ENCODE measurements around the gene KCTD15. TPM values are rescaled to one million over a fixed set of nuclear protein-coding genes. Genes with fewer than 3 reads are reported as not detected.

The KCTD15 gene
- total RNA-seq, 1 donor from 2014 or later = 11.0 TPM

DNA sequence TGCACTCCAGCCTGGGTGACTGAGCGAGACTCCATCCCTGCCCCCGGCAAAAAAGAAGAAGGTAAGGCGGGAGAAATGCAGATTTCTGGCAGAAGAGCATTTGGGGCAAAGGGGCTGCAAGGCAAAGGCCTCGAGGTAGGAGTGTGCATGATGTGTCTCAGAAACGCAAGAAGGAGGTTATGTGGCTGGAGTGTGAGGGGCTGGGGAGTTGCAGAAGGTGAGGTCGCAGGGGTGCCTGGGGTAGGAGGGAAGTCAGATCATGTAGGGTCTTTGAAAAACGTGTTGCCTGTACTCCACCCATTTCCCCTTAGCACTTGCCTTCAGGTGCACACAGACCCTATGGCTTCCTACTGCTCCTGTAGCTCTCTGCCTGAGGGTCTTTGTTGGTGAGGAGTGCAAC is 29.9 kb downstream of the KCTD15 start:
- ATAC-seq (ENCODE audit: poor library complexity) (no peak), DNase-seq (no peak)
- intact Hi-C loops (cut with DNase I) = no loop called here

DNA sequence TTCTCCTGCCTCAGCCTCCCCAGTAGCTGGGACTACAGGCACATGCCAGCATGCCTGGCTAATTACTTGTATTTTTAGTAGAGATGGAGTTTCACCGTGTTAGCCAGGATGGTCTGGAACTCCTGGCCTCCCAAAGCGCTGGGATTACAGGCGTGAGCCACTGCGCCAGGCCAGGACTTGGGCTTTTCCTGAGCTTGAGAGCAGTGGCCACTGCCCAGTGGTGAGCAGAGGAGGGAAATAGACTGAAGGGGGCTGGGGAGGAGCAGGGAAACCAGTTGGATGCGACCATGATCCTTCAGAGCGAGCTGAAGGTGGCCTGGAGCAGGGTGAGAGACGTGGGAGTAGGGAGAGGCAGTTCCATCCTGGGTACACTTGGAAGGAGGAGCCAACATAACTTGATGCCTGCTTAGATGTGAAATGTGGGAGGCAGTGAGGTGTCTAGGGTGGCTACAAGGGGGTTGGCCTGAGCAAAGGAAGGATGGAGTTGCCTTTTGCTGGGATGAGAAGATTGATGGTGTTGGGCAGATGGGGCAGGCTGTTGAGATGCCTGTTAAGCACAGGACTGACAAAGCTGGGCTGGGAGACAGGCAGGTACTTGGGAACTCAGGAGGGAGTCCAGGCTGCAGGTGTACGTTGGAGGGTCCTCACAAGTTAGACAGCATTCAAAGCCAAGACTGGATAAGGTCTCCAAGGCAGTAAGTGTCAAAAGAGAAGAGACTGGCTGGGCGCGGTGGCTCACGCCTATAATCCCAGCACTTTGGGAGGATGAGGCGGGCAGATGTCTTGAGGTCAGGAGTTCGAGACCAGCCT is 31.8 kb downstream of the KCTD15 start:
- ATAC-seq (ENCODE audit: poor library complexity) (no peak), DNase-seq (no peak)
- intact Hi-C loops (cut with DNase I) = no loop called here

DNA sequence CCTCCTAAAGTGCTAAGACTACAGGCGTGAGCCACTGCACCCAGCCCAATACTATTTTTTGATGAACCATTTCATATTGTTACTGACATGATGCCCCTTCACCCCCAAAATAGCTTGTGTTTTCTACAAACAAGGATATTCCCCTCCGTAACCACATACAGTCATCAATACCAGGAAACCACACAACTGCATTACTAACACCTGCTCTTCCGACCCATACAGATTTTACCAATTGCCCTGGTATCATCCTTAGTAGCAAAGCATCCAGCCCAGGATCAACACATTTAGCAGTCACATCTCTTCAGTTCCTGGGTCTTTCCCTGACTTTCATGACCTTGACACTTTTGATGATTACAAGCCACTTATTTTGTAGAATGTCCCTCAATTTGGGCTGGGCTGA is 33.6 kb downstream of the KCTD15 start:
- no peak for ATAC-seq (ENCODE audit: poor library complexity)
- DNase-seq = no peak
- intact Hi-C loops (cut with DNase I) = no loop called here

DNA sequence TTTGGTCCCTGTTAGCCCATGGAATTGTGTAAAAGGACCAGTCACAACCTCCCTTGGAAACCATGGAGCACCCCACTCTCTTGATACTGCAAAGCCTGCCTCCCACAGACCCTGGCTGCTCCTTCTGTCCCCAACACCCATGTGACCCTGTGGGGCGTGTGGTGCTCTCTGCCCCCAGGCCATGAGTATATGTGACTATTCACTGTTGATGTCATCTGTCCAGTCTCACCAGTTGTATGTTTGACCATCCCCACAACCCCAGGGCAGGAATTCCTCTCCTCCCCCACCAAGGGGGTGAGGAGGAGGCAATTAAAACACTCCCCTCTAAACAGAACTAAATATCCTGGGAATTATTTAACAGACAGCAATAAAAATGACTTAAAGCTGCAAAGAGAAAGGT is 35.2 kb downstream of the KCTD15 start:
- ATAC-seq (ENCODE audit: poor library complexity) = no peak
- DNase-seq = no peak
- intact Hi-C loops (cut with DNase I) = no loop called here

DNA sequence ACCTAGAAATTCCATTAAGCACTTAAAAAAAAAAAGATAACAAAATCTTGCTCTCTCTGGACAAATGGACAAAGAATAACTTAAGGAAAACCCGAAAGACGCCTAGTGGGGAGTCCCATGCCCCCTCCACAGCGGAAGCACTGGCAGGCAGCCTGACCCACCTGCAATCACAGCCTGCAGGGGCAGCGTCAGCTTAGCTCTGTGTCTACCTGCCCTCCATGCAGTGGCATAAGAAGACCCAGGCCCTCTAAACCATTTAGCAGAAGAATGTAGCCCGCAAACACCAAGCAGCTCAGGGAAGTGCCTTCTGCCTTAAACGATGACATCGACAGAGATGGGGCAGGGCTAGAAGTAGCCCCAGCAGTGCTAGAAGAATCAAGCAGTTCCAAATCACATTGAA is 36.0 kb downstream of the KCTD15 start:
- no peak for DNase-seq
- no peak for ATAC-seq (ENCODE audit: poor library complexity)
- intact Hi-C loops (cut with DNase I) = no loop called here

DNA sequence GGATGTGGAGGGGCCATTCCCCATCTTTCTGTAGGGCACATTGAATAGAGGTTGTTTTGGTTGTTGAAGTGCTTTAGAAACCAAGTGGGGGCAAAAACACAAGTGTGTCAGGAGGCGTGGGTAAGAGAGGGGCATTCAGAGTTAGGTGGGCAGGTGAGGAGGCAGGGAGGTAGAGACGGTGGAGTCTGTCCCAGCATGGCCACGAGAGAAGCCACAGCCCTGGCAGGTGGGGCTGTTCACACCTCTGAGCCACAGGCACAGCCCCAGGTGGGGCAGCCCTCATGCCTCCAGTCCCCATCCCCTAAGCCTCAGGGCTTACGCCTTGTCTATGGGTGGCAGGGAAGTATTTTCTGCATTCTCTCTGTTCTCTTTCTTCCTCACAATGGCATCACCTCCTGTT is 43.7 kb downstream of the KCTD15 start:
- DNase-seq (no peak), ATAC-seq (ENCODE audit: poor library complexity) (no peak)
- intact Hi-C loops (cut with DNase I) = no loop called here

DNA sequence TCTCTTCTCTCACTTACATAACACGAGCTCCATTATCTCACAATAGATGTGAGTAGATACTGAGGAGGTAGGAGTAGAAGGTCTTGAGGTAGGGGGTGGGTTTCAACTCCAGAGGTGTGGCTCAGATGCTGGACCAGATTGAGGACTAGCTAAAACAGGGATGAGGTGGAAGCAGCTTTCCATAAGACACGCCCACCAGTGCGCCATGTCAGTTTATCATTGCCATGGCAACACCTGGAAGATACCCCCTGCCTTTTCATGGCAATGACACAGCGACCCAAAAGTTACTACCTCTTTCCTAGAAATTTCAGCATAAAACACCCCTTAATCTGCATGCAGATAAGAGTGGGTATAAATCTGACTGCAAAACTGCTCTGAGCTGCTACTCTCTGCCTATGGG is 44.1 kb downstream of the KCTD15 start:
- intact Hi-C loops (cut with DNase I) = no loop called here
- DNase-seq = no peak
- no peak for ATAC-seq (ENCODE audit: poor library complexity)

DNA sequence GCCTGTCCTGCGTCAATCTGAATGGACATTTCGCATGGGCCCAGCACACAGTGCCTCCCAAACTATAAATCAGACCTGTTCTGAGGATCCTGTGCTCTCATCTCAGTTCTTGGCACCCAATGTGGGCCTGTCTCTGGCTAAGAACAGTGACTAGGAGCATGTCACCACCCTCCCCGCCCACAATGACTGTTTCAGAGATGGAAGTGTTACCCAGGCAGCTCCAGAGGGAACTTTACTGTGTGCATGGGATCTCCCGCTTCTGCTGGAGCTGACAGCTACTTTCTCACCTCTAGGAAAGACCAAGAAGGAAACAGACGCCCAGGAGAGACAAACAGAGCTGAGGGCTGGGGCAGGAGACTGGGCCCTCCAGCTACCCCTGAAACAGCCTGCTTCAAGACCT is 45.0 kb downstream of the KCTD15 start:
- no peak for DNase-seq
- no peak for ATAC-seq (ENCODE audit: poor library complexity)
- intact Hi-C loops (cut with DNase I) = no loop called here

DNA sequence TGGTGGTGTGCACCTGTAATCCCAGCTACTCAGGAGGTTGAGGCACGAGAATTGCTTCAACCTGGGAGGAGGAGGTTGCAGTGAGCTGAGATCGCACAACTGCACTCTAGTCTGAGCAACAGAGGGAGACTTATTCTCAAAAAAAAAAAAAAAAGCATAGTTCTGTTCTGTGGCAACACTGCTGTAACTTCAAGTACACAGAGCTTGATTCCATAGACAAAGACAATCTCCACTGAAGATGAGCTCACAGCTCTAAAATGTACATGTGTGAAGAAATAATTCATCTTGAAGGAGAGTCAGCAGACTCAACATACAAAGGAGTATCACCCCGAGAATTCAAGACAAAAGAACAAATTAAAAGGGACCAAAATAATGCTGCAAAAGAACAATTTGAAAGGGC is 47.8 kb downstream of the KCTD15 start:
- no peak for ATAC-seq (ENCODE audit: poor library complexity)
- intact Hi-C loops (cut with DNase I) = no loop called here
- DNase-seq = no peak

DNA sequence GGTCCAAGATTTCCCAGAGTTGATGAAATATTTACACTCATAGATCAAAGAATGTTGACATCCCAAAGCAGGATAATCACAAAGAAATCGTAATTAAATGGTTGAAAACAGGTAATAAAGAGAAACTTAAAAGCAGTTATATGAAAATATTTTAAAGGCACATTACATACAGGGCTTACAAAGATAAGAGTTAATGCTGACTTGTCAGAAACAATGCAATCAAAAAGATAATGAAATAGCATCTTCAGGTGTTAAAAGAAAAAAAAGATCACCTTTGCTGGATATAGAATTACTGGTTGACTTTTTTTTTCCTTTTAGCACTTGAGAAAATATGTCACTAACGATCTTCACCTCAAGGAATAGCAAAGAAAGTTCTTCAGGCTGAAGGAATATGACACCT is 48.8 kb downstream of the KCTD15 start:
- no peak for ATAC-seq (ENCODE audit: poor library complexity)
- intact Hi-C loops (cut with DNase I) = no loop called here
- DNase-seq = no peak

DNA sequence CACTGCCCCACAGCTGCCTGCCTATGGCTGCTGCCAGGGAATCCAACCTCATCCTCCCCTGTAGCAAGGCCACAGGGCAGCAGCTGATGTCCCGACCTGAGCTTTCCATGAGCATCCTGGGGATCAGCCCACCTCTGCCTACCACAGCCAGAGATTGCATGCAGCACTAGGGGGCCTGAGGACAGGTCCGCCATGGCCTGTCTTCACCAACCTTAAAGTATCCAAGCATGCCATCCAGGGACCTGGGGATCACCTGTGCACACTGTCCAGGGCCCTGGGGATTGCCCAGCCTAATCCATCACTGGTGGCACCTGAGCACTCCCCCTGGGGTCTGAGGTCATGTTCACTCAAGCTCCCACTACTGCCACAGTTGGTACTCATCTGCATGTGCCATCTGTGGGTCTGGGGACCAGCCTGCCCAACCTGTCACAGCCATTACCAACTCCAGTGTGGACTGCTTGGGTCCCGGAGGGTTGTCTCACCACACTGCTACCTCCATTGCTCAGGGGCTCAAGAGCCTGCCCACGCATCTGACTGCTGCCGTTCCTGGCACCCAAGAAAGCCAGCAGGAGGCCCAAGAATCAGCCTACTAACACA is 53.0 kb downstream of the KCTD15 start:
- intact Hi-C loops (cut with DNase I) = no loop called here
- no peak for DNase-seq
- ATAC-seq (ENCODE audit: poor library complexity) = no peak

DNA sequence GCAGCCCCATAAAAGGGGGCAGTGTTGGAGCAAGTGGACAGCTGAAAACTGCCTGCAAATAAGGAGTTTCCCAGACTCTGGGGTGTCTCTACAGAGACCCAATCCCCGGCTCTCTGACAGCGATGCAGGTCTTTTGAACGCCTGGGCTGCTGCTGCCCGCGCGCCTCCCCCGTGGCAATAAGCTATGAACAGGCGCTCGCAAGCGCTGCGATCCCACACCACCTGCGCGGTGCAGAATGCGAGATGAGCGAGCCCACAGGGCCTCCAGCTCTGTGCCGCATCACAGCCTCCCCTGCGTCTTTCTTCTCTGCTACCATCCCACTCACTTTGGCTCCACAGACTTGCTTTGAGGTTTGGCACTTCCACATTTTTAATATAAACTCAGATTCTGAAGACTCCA is 62.3 kb downstream of the KCTD15 start:
- intact Hi-C loops (cut with DNase I) = no loop called here
- DNase-seq (no peak), ATAC-seq (ENCODE audit: poor library complexity) (no peak)

DNA sequence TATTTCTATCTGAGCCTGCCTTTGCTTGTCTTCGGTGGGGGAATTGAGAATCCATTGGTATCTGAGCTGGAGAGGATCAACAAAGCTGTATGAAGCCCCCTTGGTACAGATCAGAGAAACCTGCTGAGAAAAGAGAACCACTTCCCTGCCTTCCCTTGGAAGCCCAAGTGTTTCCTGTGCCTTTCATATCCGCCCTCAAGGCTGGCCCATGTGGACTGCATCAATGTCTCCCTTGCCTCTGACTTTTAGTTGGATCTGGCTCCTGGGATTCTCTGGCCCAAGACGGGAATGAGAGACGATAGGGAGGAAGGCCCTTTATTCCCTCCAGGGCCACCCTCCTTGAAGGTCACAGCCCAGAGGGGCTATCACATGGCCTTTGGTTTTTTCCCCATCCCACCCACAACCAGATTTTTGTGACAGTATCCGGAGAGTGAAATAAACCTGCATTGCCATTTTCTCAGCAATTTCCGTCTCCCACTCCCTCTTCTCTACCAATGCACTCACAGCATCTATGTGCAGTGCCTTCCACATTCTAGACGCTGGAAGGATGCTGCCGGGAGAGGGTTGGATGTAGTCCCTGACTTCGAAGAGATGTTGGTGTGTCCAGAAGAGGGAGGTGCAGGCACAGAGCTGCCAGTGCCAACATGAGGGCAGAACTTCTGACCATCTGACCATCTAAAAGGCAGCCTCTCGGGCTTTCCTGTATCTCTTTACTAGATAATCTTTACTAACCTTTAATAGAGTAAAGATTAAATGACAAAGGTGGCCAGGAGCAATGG is 63.8 kb downstream of the KCTD15 start:
- DNase-seq (no peak), ATAC-seq (ENCODE audit: poor library complexity) (no peak)
- intact Hi-C loops (cut with DNase I) = no loop called here

DNA sequence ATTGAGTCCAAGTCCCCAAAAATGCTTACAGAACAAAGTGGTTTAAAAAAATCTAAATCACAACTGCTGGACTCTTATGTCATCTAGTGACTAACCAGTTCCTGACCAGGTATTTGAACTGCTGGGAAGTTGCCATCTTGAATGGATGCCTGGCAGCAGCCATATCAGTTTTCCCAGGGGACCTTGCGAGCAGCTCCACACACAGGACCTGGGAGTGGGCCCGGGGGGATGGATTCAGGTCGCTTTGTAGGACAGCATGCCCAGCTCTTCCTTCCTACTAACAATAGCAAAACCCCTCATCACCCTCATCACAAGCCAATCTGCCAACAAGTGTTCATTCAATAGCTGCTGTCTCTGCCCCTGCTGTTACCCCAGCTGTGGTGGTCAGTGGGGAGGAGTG is 65.3 kb downstream of the KCTD15 start:
- no peak for ATAC-seq (ENCODE audit: poor library complexity)
- intact Hi-C loops (cut with DNase I) = no loop called here
- DNase-seq = no peak

DNA sequence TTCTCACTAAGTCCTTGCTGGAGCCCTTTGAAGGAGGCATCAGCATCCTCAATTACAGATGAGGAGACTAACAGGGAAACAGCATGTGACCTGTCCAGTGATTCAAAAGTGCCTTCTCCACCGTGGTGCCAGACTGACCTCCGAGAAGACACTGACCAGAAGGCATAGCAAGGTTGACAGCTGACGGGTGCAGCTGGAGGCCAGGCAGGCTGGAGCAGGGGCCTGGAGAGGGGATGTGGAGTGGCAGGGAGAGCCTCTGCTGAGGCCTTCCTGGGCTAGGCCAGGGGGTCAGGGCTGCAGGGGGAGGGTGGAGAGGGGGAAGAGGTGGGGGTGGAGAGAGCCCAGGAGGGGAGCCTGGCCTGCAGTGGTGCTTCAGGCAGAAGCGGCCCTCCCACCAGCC is 66.3 kb downstream of the KCTD15 start:
- ATAC-seq (ENCODE audit: poor library complexity) = peak; percentile 70
- intact Hi-C loops (cut with DNase I) = no loop called here
- no peak for DNase-seq

DNA sequence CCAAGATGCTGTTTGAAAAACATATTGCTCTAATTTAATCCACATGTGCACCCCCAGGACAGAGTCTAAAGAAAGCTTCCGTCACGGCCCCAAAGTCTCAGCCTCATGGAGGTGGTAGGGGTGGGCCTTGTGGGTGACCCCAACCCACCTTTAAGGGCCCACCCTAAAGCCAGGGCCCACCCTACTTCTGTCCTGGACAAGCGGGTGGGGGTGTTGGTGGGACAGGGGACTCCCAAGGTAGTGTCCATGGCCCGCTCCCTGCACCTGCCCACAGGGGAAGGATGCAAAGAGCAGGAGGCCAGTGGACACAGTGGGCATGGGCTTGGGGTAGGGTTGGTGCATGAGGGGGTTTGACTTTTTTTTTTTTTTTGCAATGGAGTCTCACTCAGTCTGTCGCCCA is 66.8 kb downstream of the KCTD15 start:
- ATAC-seq (ENCODE audit: poor library complexity) = no peak
- no peak for DNase-seq
- intact Hi-C loops (cut with DNase I) = no loop called here

DNA sequence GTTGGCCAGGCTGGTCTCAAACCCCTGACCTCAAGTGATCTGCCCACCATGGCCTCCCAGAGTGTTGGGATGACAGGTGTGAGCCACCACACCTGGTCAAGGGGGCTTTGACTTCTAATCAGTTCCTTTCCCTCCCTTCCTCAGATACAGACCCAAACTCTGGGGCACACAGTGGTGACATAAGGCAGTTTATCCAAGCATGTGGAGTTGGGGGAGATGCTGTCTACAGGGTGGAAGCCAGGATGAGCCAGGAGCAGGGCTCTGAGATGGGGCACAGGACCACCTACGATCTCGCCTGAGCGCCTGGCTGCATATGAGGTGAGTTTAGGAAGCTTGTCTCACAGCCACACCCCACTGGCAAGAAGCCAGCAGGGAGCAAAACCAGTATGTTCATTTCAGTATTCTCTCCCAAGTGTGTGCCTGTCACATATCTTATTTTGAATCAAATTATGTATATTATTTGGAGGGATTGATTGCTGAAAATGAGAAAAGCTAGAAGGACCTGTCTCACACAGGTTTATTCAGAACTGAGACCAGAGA is 67.7 kb downstream of the KCTD15 start:
- intact Hi-C loops (cut with DNase I) = no loop called here
- ATAC-seq (ENCODE audit: poor library complexity) = no peak
- no peak for DNase-seq

DNA sequence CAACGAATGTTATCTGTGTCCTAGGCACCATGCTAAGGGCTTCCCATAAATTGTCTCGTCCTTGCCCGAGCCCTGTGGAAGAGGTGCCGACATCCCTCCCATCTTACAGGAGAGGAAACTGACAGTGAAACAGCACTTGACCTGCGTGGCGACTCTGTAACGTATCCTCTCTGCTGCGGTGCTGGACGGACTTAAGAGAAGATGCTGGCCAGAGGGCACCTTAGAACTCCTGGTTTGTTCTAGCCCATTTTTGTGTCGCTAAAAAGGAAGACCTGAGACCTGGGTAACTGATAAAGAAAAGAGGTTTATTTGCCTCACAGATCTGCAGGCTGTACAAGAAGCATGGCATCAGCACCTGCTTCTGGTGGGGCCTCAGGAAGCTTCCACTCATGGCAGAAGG is 68.6 kb downstream of the KCTD15 start:
- ATAC-seq (ENCODE audit: poor library complexity) (no peak), DNase-seq (no peak)
- intact Hi-C loops (cut with DNase I) = no loop called here
